Astrocyte (in vitro differentiated cells and primary cell): ENCODE results near the gene ARHGAP26. TPM values are rescaled to one million over a fixed set of nuclear protein-coding genes. Genes with fewer than 3 reads are reported as not detected.
"Not testable (repeated sequence)": the region's sequence is repeated elsewhere in the genome, so short reads cannot be mapped to it uniquely, and the experiment has no call there.

Source experiments
- DNase-seq: peaks from one replicate; pipeline ENCODE4 v3.0.0-alpha.2; 2010; ENCODE audit warnings: low read depth
- FAIRE-seq: peaks from 2 replicates; lab custom pipeline; 2011; peaks lifted over from hg19 to GRCh38; lab: Jason Lieb, UNC
- H2AFZ ChIP-seq: 2 replicates; pipeline ENCODE4 v1.6.0; 2012; ENCODE audit warnings: low read depth, low read length, inconsistent platforms
- H3K27ac ChIP-seq: 2 replicates; pipeline ENCODE4 v1.5.1; 2011; ENCODE audit warnings: low read depth, low read length, inconsistent platforms
- H3K27me3 ChIP-seq: 2 replicates; pipeline ENCODE4 v1.6.0; 2011; ENCODE audit warnings: low read length, inconsistent platforms; ENCODE audit not compliant: insufficient read depth
- H3K36me3 ChIP-seq: 2 replicates; pipeline ENCODE4 v1.5.1; 2011; ENCODE audit warnings: low read length, inconsistent platforms; ENCODE audit not compliant: insufficient read depth
- H3K4me1 ChIP-seq: 2 replicates; pipeline ENCODE4 v1.5.1; 2011; ENCODE audit warnings: low read length, inconsistent platforms; ENCODE audit not compliant: insufficient read depth
- H3K4me2 ChIP-seq: 2 replicates; pipeline ENCODE4 v1.6.0; 2012; ENCODE audit warnings: low read length, inconsistent platforms
- H3K4me3 ChIP-seq: 2 replicates; pipeline ENCODE4 v1.5.1; 2011; ENCODE audit warnings: low read depth, mild to moderate bottlenecking, low read length, inconsistent platforms; ENCODE audit not compliant: insufficient read depth
- H3K79me2 ChIP-seq: 2 replicates; pipeline ENCODE4 v1.6.0; 2012; ENCODE audit warnings: mild to moderate bottlenecking, low read length, inconsistent platforms; ENCODE audit not compliant: insufficient read depth
- H3K9ac ChIP-seq: 2 replicates; pipeline ENCODE4 v1.6.0; 2012; ENCODE audit warnings: mild to moderate bottlenecking, low read length, inconsistent platforms
- H3K9me3 ChIP-seq: 2 replicates; pipeline ENCODE4 v1.5.1; 2012; ENCODE audit warnings: low read depth, mild to moderate bottlenecking, low read length, inconsistent platforms; ENCODE audit not compliant: insufficient read depth
- H4K20me1 ChIP-seq: 2 replicates; pipeline ENCODE4 v1.6.0; 2012; ENCODE audit warnings: low read length, inconsistent platforms; ENCODE audit not compliant: insufficient read depth
- H3K27ac Mint-ChIP-seq: one replicate; pipeline ENCODE4 v1.8.0; 2021; ENCODE audit warnings: mild to moderate bottlenecking, mixed read lengths; ENCODE audit not compliant: unreplicated experiment
- H3K27me3 Mint-ChIP-seq: one replicate; pipeline ENCODE4 v1.8.0; 2021; ENCODE audit warnings: low read depth, mixed read lengths; ENCODE audit not compliant: unreplicated experiment
- H3K36me3 Mint-ChIP-seq: one replicate; pipeline ENCODE4 v1.8.0; 2021; ENCODE audit warnings: low read depth, mixed read lengths; ENCODE audit not compliant: unreplicated experiment
- H3K4me1 Mint-ChIP-seq: one replicate; pipeline ENCODE4 v1.8.0; 2021; ENCODE audit warnings: low read depth, mixed read lengths; ENCODE audit not compliant: unreplicated experiment
- H3K4me3 Mint-ChIP-seq: one replicate; pipeline ENCODE4 v1.8.0; 2021; ENCODE audit warnings: mild to moderate bottlenecking, moderate library complexity, mixed read lengths; ENCODE audit not compliant: unreplicated experiment
- H3K9me3 Mint-ChIP-seq: one replicate; pipeline ENCODE4 v1.8.0; 2021; ENCODE audit warnings: mild to moderate bottlenecking, mixed read lengths; ENCODE audit not compliant: unreplicated experiment
- EZH2 ChIP-seq: IDR thresholded peaks from 2 replicates; pipeline ENCODE4 v1.6.1; 2012; ENCODE audit warnings: mild to moderate bottlenecking, low read length, inconsistent platforms; ENCODE audit not compliant: insufficient read depth
- total RNA-seq: library from RNA; stranded (reverse); gene quantifications from 2 replicates; pipeline ENCODE4 v1.2.1, GENCODE V29; 2021
- TF ChIP-seq, protein P1 (sequence below): IDR thresholded peaks from 2 replicates; pipeline ENCODE4 v1.5.1; 2011; ENCODE audit warnings: low read depth, mild to moderate bottlenecking, inconsistent platforms, low read length, moderate library complexity; ENCODE audit not compliant: insufficient read depth

The ARHGAP26 gene
- total RNA-seq, 1 donor from 2014 or later, result 5.6 TPM

DNA sequence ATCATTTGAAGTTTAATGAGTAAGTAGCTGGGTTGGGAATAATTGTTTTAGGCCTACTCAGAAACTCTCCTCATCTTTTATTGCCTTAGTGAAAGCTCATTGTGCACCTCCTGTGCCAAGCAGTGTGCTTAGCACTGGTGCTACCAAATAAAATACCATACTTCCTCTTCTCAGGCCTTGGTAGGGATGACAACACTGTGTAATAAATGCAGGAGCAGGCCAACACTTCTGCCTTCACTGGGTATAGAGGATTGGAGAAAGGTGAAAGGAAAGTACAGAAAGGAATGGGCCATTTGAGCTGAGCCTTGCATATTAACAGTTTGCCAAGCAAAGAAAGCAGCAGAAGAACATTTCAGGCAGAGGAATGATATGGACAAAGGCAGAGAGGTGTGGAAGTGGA, 347.6 kb downstream of the ARHGAP26 start:
- H4K20me1 ChIP-seq, result no peaks in the 10 kb centered on the region
- H3K36me3 Mint-ChIP-seq, result no peaks in the 10 kb centered on the region
- H3K27me3 ChIP-seq, result no peaks in the 10 kb centered on the region
- no peaks in the 10 kb centered on the region for H3K9me3 Mint-ChIP-seq
- H3K4me1 ChIP-seq, result no peaks in the 10 kb centered on the region
- H2AFZ ChIP-seq, result no peak overlapping the region
- H3K4me1 Mint-ChIP-seq, result no peaks in the 10 kb centered on the region
- H3K36me3 ChIP-seq, result no peaks in the 10 kb centered on the region
- FAIRE-seq (no peak), DNase-seq (no peak)
- H3K9ac ChIP-seq, result no peak overlapping the region
- no peaks in the 10 kb centered on the region for H3K9me3 ChIP-seq
- no peak overlapping the region for H3K27ac ChIP-seq
- no peaks in the 10 kb centered on the region for H3K79me2 ChIP-seq
- no peak overlapping the region for H3K4me3 Mint-ChIP-seq
- TF ChIP-seq, protein P1, sequence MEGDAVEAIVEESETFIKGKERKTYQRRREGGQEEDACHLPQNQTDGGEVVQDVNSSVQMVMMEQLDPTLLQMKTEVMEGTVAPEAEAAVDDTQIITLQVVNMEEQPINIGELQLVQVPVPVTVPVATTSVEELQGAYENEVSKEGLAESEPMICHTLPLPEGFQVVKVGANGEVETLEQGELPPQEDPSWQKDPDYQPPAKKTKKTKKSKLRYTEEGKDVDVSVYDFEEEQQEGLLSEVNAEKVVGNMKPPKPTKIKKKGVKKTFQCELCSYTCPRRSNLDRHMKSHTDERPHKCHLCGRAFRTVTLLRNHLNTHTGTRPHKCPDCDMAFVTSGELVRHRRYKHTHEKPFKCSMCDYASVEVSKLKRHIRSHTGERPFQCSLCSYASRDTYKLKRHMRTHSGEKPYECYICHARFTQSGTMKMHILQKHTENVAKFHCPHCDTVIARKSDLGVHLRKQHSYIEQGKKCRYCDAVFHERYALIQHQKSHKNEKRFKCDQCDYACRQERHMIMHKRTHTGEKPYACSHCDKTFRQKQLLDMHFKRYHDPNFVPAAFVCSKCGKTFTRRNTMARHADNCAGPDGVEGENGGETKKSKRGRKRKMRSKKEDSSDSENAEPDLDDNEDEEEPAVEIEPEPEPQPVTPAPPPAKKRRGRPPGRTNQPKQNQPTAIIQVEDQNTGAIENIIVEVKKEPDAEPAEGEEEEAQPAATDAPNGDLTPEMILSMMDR, result no peak
- no peak for TF ChIP-seq EZH2
- H3K4me3 ChIP-seq, result no peak overlapping the region
- no peak overlapping the region for H3K27ac Mint-ChIP-seq
- no peak overlapping the region for H3K4me2 ChIP-seq
- H3K27me3 Mint-ChIP-seq, result no peaks in the 10 kb centered on the region

DNA sequence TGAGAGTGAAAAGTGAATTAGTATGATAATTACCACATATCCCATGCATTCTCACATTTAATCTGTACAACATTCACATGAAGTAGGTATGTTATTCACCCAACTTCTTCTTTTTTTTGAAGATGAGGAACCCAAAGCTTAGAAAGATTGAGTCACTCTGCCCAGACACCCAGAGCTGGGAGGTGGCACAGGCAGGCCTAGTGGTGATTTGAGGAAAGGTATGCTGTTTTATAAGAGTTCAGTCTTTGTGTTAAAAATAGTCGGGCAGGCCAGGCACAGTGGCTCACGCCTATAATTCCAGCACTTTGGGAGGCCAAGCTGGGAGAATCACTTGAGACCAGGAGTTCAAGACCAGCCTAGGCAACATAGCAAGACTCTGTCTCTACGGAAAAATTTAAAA, 348.0 kb downstream of the ARHGAP26 start:
- no peak for DNase-seq
- H4K20me1 ChIP-seq, result no peaks in the 10 kb centered on the region
- H3K4me1 ChIP-seq, result no peaks in the 10 kb centered on the region
- FAIRE-seq, result no peak
- Mint-ChIP-seq H3K27me3 (no peaks in the 10 kb centered on the region), H3K27ac (no peak overlapping the region), H3K4me3 (no peak overlapping the region), H3K36me3 (no peaks in the 10 kb centered on the region), H3K4me1 (no peaks in the 10 kb centered on the region), H3K9me3 (no peaks in the 10 kb centered on the region)
- no peaks in the 10 kb centered on the region for H3K79me2 ChIP-seq
- TF ChIP-seq EZH2, result no peak
- TF ChIP-seq, protein P1, result no peak
- no peak overlapping the region for H3K27ac ChIP-seq
- H3K9ac ChIP-seq, result no peak overlapping the region
- H2AFZ ChIP-seq, result no peak overlapping the region
- H3K9me3 ChIP-seq, result no peaks in the 10 kb centered on the region
- H3K36me3 ChIP-seq, result no peaks in the 10 kb centered on the region
- no peak overlapping the region for H3K4me2 ChIP-seq
- H3K4me3 ChIP-seq, result no peak overlapping the region
- H3K27me3 ChIP-seq, result no peaks in the 10 kb centered on the region

DNA sequence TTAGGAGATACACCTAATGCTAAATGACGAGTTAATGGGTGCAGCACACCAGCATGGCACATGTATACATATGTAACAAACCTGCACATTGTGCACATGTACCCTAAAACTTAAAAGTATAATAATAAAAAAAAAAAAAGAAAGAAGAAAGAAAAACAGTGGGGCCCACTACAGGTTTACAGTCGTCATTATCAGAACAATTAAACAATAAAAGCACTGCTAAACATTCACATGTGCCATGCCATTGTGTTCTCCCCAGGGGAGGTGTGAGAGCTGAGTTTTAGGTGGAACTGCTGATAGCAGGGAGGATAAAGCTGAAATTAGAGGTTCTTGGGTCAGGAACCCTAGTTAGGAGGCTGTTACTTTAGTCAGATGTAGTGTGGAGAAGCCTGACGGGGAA, 348.6 kb downstream of the ARHGAP26 start:
- H3K9me3 ChIP-seq, FAIRE-seq, H3K4me1 ChIP-seq, H3K27me3 Mint-ChIP-seq, H3K9ac ChIP-seq, H3K27ac Mint-ChIP-seq, H3K9me3 Mint-ChIP-seq, H3K36me3 ChIP-seq, H4K20me1 ChIP-seq, H3K27ac ChIP-seq, H3K4me3 ChIP-seq, H3K79me2 ChIP-seq, H3K4me2 ChIP-seq, H3K4me3 Mint-ChIP-seq, H3K36me3 Mint-ChIP-seq, DNase-seq, H2AFZ ChIP-seq, H3K27me3 ChIP-seq, H3K4me1 Mint-ChIP-seq: not testable (repeated sequence)
